ENCODE data around the gene ZNF277.
"Not testable (repeated sequence)": the region's sequence is repeated elsewhere in the genome, so short reads cannot be mapped to it uniquely, and the experiment has no call there.

The ZNF277 gene

GRCh38 chr7:112238852-112239610 lies 32.5 kb downstream of the ZNF277 start (continued):
- no peak for TF ChIP-seq GLIS1 (tag by site-specific recombination; IDR thresholded peaks at IDR 0.05)

- CTCF ChIA-PET = no interaction called here
- no peaks in the 10 kb centered on the region for H3K9me3 ChIP-seq (ENCODE audit: control insufficient read depth, insufficient read depth, low read depth, low read length)
Observed at GRCh38 chr7:112248598-112248997, 42.1 kb downstream of the ZNF277 start.

GRCh38 chr7:112249967-112250366 lies 43.5 kb downstream of the ZNF277 start:
- POLR2A ChIA-PET; H3K4me1 ChIP-seq (ENCODE audit: control insufficient read depth, insufficient read depth, low read length); H3K36me3 ChIP-seq (ENCODE audit: control insufficient read depth in 2 of 2, insufficient read depth in 1 of 2, low read length in 2 of 2); CTCF ChIA-PET; H3K4me3 ChIP-seq (ENCODE audit: low read depth, low read length); H3K27ac ChIP-seq (ENCODE audit: extremely low read depth, low read depth, low read length); H3K9me3 ChIP-seq (ENCODE audit: control insufficient read depth, insufficient read depth, low read depth, low read length): not testable (repeated sequence)

More at GRCh38 chr7:112248598-112248997, 42.1 kb downstream of the ZNF277 start:
- no peak overlapping the region for H3K27ac ChIP-seq (ENCODE audit: extremely low read depth, low read depth, low read length)
- TF ChIP-seq PRDM2 (tag by site-specific recombination; IDR thresholded peaks at IDR 0.05; ENCODE audit: borderline replicate concordance) = no peak
- TF ChIP-seq SCRT1 (tag by site-specific recombination; IDR thresholded peaks at IDR 0.05; ENCODE audit: borderline replicate concordance) = 0 out of 2 replicates have a peak, but pooled peaks have one; percentile 39
- H3K4me1 ChIP-seq (ENCODE audit: control insufficient read depth, insufficient read depth, low read length) = no peaks in the 10 kb centered on the region
- no peaks in the 10 kb centered on the region for H3K36me3 ChIP-seq (ENCODE audit: control insufficient read depth in 2 of 2, insufficient read depth in 1 of 2, low read length in 2 of 2)
- POLR2A ChIA-PET = no interaction called here
- no peak overlapping the region for H3K4me3 ChIP-seq (ENCODE audit: low read depth, low read length)

GRCh38 chr7:112252141-112252540 lies 45.6 kb downstream of the ZNF277 start:
- POLR2A ChIA-PET = no interaction called here
- CTCF ChIA-PET = no interaction called here
- Histone ChIP-seq H3K9me3 (ENCODE audit: control insufficient read depth, insufficient read depth, low read depth, low read length) (no peaks in the 10 kb centered on the region), H3K27ac (ENCODE audit: extremely low read depth, low read depth, low read length) (no peak overlapping the region), H3K36me3 (ENCODE audit: control insufficient read depth in 2 of 2, insufficient read depth in 1 of 2, low read length in 2 of 2) (no peaks in the 10 kb centered on the region), H3K4me1 (ENCODE audit: control insufficient read depth, insufficient read depth, low read length) (peaks cover 3% of the 10 kb centered on the region), H3K4me3 (ENCODE audit: low read depth, low read length) (no peak overlapping the region)
- TF ChIP-seq ZNF473 (tag by site-specific recombination; IDR thresholded peaks at IDR 0.05) = no peak
- TF ChIP-seq ZNF837 (tag by site-specific recombination; IDR thresholded peaks at IDR 0.05) = no peak
- TF ChIP-seq ZNF16 (tag by site-specific recombination; IDR thresholded peaks at IDR 0.05; ENCODE audit: low read depth) = no peak
- TF ChIP-seq PRDM4 (tag by site-specific recombination; IDR thresholded peaks at IDR 0.05) = no peak
- no peak for TF ChIP-seq FEZF1 (tag by site-specific recombination; IDR thresholded peaks at IDR 0.05)
- no peak for TF ChIP-seq ZNF558 (tag by site-specific recombination; IDR thresholded peaks at IDR 0.05)
